GM21737 (cell line): ENCODE measurements around the gene BTN3A1.
"Not testable (repeated sequence)": the region's sequence is repeated elsewhere in the genome, so short reads cannot be mapped to it uniquely, and the experiment has no call there.

Experiments
- ATAC-seq: cut with Tn5 transposase; IDR thresholded peaks from one replicate; pipeline ENCODE4 v1.9.1; 2021; ENCODE audit warnings: mild to moderate bottlenecking, moderate library complexity; ENCODE audit not compliant: unreplicated experiment

The BTN3A1 gene

GRCh38 chr6:26401987-26402658 lies at the start of gene BTN3A1:
TSS of gene BTN3A1 (plus strand) at chr6:26402275. CDS start at chr6:26405564, 3,289 bp downstream.
- peak; percentile 84 for ATAC-seq

- ATAC-seq, result no peak
Measured at GRCh38 chr6:26352315-26352714, 49.8 kb upstream of the BTN3A1 start.

- no peak for ATAC-seq
Measured at GRCh38 chr6:26354162-26354561, 47.9 kb upstream of the BTN3A1 start.

GRCh38 chr6:26355366-26355765 lies 46.7 kb upstream of the BTN3A1 start:
- no peak for ATAC-seq

GRCh38 chr6:26357543-26357942 lies 44.5 kb upstream of the BTN3A1 start:
- not testable (repeated sequence) for ATAC-seq

- ATAC-seq, result peak; percentile 46
Measured at GRCh38 chr6:26358511-26358981, 43.5 kb upstream of the BTN3A1 start.

- ATAC-seq, result no peak
Measured at GRCh38 chr6:26359765-26360164, 42.3 kb upstream of the BTN3A1 start.

- peak; percentile 43 for ATAC-seq
Measured at GRCh38 chr6:26360451-26361416, 41.3 kb upstream of the BTN3A1 start.

- ATAC-seq, result no peak
Measured at GRCh38 chr6:26361544-26361943, 40.5 kb upstream of the BTN3A1 start.

GRCh38 chr6:26362093-26362835 lies 39.8 kb upstream of the BTN3A1 start:
- no peak for ATAC-seq

GRCh38 chr6:26362836-26363220 lies 39.2 kb upstream of the BTN3A1 start:
- no peak for ATAC-seq

- no peak for ATAC-seq
Measured at GRCh38 chr6:26363882-26364701, 38.0 kb upstream of the BTN3A1 start.

GRCh38 chr6:26365633-26365995 lies 36.5 kb upstream of the BTN3A1 start:
- no peak for ATAC-seq

GRCh38 chr6:26366504-26366903 lies 35.6 kb upstream of the BTN3A1 start:
- ATAC-seq, result no peak

- no peak for ATAC-seq
Measured at GRCh38 chr6:26367114-26367513, 35.0 kb upstream of the BTN3A1 start.

GRCh38 chr6:26371813-26372212 lies 30.3 kb upstream of the BTN3A1 start:
- ATAC-seq, result not testable (repeated sequence)

GRCh38 chr6:26372308-26373144 lies 29.5 kb upstream of the BTN3A1 start:
- ATAC-seq, result no peak

- ATAC-seq, result no peak
Measured at GRCh38 chr6:26375270-26375669, 26.8 kb upstream of the BTN3A1 start.

GRCh38 chr6:26377719-26378118 lies 24.4 kb upstream of the BTN3A1 start:
- no peak for ATAC-seq
